ENCODE data around the gene U2SURP. TPM values are rescaled to one million over a fixed set of nuclear protein-coding genes. Genes with fewer than 3 reads are reported as not detected.
"Not testable (repeated sequence)": the region's sequence is repeated elsewhere in the genome, so short reads cannot be mapped to it uniquely, and the experiment has no call there.

Gene U2SURP
- total RNA-seq, 1 donor from 2014 or later, result 73.6 TPM

DNA sequence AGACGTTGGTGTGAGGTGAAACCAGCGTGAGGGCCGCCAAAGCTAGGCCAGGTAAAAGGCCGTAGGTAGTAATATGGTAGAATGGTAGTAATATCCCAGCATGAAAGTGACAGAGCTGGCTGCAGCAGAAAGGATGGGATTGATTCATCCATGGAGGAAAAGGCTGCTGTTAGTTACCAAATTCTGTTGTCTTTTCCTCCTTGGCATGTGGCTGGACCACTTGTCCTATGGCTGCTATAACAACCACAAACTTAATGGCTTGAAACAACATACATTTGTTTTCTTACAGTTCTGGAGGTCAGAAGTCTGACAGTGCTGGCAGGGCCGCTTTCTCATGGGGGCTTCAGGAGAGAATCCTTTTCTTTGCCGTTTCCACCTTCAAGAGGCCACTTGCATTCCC is 70.4 kb downstream of the U2SURP start:
- no peak for DNase-seq (ENCODE audit: low read depth)

DNA sequence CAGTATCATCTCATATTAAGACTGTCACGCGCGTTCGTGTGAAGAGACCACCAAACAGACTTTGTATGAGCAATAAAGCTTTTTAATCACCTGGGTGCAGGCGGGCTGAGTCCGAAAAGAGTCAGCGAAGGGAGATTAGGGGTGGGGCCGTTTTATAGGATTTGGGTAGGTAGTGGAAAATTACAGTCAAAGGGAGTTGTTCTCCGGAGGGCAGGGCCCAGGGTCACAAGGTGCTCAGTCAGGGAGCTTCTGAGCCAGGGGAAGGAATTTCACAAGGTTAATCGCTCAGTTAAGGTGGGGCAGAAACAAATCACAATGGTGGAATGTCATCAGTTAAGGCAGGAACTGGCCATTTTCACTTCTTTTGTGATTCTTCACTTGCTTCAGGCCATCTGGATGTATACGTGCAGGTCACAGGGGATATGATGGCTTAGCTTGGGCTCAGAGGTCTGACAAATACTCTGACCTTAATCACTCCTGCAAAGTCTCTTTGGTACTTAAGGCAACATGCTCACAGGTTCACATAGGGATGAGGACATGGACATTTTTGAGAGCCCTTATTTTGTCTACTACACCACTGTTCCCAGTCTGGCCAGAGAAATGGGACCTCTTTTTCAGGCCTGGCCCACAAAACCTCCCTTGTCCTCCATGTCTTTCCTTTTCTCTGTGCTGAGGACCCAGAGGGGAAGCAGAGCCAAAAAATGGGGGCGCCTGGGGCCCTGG is 71.1 kb downstream of the U2SURP start:
- DNase-seq (ENCODE audit: low read depth), result not testable (repeated sequence)

DNA sequence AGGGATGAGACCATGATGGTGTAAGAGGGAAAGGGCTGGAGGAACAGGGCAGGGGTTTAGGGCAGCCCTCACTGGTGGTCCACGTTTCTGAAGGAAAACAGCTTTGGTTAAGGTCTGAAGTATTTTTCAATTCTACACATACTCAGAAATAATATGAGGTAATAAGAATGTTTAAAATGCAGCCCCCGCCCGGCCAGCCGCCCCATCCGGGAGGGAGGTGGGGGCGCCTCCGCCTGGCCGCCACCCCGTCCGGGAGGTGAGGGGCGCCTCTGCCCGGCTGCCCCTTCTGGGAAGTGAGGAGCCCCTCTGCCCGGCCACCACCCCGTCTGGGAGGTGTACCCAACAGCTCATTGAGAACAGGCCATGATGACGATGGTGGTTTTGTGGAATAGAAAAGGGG is 72.2 kb downstream of the U2SURP start:
- not testable (repeated sequence) for DNase-seq (ENCODE audit: low read depth)

DNA sequence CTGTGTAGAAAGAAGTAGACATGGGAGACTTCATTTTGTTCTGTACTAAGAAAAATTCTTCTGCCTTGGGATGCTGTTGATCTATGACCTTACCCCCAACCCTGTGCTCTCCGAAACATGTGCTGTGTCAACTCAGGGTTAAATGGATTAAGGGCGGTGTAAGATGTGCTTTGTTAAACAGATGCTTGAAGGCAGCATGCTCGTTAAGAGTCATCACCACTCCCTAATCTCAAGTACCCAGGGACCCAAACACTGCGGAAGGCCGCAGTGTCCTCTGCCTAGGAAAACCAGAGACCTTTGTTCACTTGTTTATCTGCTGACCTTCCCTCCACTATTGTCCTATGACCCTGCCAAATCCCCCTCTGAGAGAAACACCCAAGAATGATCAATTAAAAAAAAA is 72.6 kb downstream of the U2SURP start:
- DNase-seq (ENCODE audit: low read depth), result not testable (repeated sequence)

DNA sequence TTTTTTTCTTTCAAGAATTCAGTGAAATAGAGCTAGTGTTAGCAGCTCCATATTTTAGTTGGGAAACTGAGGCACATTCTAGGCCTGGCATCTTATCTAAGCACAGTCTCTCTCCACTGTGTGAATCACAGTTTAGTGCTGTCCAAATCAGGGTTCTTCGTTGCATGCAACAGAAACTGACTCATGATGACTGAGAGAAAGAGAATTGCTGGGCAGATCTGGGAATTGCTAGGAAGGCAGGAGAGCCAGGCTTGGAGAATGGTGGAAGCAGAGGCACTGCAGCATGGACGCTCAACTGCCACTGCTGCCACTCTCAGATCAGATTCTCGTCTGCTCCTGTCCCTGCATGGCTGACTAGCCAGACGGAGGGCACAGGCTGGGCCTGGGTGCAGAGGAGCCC is 77.5 kb downstream of the U2SURP start:
- peak; percentile 55 for DNase-seq (ENCODE audit: low read depth)

DNA sequence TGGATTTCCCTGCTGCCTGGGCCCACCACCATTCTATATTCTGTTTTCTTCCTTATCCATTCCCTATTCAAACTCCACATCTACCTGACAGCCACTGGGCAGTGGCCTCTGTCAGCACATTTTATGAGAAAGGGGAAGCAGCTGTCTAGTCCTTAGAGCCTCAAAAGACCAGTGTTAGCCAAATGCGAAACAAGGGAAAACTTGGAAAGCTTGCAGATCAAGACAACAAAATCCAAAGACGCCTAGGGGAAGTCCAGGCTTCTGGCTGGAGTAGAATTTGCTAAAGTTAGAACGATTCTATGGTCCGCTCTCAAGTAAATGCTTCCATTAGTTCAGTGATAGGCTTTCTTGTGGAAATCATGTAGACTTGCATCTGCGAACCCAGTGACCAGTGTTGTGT is 78.8 kb downstream of the U2SURP start:
- no peak for DNase-seq (ENCODE audit: low read depth)

DNA sequence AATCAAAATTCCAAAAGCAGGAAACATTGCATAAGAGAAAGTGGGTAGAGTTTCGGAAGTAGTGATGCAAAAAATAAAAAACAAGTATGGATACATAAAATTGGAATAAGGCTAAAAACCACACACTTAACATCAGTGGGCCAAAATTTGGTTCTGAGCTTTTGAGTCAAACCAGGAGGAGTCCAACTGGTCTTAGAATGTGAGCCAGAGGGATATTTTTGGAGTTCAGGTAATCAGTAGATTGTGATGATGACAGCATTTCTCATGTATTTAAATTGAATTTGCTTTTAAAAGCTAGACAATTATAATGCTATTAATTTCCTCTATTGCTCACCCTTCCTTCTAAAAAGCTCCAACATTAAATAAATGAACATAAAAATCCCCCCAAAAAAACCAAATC is 80.0 kb downstream of the U2SURP start:
- DNase-seq (ENCODE audit: low read depth), result no peak

DNA sequence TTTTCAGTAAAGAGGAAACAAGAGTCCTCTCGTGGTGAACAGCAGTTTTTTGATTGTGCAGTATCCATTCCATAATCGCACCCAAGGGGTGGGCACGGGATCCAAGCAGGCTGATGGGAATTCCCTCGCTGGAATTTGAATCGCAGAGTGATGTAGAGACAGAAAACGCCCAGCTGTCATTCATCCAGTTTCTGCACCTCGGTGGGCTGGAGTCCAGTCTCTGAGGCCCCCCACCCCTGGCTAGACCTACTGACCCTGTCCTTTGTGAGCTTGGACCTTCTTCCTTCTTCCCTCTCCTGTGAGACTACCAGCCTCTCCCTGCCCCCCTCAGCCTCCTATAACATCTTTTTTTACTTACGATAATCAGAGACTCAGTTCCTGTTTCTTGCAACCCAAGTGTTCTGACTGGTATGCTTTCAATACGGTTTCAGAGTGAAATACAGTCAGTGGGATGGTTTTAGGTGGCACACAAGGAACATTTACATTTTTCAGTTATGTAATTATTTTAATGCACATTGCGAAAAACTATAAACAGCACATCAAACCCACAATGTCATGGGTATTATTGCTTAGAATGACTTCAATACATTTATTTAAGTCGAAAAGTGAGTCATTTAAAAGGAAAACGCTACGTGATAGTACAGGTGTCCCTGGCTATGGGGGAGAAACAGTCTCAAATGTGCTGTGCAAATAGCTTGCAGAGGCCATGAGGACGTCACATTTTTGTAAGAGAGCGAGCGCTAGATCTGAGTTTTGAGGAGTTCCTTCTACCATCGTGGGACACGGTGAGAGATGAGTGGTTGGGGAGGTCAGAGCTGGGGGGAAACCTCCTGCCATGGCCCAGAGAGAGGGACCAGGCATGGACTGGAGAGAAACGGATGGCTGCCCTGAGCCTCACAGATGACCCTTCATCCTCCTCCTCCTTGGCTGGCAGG is 80.7 kb downstream of the U2SURP start:
- no peak for DNase-seq (ENCODE audit: low read depth)

DNA sequence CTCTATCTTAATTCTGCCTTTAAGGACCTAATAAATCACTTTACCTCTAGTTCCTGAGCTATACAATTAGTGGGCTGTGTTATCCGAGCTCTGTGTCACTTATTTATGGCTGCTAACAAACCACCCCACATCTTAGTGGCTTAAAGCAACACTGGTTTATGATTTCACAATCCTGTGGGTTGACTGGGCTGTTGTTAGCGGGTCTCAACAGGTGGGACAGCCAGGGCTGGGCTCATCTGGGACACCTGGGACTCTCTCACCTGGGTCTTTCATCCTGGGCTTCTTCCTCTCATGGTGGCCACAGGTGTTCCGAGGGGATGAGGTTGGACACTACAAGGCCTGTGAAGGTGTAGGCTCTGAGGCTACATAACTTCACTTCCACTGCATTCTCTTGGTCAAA is 82.4 kb downstream of the U2SURP start:
- DNase-seq (ENCODE audit: low read depth), result no peak

DNA sequence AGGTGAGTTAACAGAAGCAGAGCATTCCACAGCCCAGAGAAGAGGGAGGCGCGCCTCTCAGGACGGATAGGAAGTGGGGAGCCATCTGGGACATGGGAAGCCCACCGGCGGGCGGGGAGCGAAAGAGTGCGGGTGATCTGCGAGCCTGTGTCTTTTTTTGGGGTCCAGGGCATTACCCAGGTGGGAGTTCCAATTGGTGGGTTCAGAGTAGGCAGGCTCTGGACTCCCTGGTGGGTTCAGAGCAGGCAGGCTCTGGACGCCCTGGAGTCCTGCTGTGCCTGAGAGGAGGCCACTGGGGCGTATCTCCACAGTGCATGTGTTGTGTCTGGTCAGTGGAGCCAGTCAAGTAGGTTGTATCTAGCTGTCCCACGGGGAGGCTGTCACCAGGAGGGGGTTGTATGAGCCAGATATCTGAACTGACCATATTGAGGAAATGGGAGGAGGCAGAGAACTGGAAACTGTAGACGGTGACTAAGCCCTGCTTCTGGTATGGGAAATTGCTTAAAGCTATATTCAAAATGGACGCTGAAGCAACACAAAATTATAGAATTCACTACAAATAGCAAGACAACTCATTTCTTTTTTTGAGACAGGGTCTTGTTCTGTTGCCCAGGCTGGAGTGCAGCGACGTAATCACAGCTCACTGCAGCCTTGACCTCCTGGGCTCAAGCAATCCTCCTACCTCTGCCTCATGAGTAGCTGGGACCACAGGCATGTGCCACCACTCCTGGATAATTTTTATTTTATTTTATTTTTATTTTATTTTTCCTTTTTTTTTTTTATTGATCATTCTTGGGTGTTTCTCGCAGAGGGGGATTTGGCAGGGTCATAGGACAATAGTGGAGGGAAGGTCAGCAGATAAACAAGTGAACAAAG is 83.7 kb downstream of the U2SURP start:
- DNase-seq (ENCODE audit: low read depth), result peak; percentile 58

DNA sequence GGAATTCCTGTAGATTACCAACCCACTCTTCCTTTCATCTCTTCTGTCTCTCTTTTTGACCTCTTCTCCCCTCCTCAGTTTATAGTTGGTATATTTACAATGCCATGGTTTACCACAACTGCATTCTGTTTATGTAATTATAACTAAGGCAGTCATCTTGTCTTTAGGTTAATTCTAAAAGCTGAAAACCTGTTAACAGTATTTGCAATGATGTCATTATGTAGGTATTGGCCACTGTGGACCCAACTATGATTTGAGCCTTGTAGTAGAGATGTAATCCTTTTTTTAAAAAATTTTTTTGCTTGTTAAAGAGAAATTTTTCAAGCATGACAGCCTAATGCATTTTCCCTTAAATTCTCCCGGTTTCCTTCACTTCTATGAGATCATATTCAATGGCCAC is 87.5 kb downstream of the U2SURP start:
- no peak for DNase-seq (ENCODE audit: low read depth)

DNA sequence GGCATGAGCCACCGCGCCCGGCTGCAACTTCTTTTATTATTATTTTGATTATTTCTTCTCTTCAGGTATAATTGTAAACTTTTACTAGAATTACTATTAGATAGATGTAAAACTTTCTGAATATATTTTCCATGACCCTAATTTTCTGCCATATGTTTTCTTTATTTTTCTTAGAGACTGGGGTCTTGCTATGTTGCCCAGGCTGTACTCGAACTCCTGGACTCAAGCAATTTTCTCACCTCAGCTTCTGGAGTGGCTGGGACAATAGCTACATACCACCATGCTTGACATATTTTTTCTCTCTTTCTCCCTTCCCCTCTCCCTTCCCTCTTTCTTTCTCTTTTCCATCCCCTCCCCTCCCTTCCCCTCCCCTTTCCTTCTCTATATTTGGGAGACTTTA is 88.6 kb downstream of the U2SURP start:
- DNase-seq (ENCODE audit: low read depth), result no peak

DNA sequence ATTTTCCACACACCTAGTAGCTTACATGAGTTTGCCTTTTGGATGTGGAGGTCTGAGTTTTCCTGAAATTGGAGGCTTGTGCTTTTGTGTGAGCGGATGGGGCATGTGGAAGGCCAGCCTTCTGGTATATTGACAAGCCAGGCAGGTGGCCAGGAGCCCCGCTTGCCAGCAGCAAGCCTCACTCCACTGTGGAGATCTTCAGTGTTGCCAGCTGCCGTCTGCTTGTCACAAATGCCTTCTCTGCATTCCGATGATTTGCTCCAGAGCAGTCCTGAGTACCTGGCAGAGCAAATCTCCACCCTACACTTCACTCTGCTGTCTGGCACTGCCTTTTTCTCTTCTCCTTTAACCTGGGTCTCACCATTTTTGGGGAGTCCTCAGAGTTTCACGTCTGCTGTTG is 89.1 kb downstream of the U2SURP start:
- DNase-seq (ENCODE audit: low read depth), result no peak

DNA sequence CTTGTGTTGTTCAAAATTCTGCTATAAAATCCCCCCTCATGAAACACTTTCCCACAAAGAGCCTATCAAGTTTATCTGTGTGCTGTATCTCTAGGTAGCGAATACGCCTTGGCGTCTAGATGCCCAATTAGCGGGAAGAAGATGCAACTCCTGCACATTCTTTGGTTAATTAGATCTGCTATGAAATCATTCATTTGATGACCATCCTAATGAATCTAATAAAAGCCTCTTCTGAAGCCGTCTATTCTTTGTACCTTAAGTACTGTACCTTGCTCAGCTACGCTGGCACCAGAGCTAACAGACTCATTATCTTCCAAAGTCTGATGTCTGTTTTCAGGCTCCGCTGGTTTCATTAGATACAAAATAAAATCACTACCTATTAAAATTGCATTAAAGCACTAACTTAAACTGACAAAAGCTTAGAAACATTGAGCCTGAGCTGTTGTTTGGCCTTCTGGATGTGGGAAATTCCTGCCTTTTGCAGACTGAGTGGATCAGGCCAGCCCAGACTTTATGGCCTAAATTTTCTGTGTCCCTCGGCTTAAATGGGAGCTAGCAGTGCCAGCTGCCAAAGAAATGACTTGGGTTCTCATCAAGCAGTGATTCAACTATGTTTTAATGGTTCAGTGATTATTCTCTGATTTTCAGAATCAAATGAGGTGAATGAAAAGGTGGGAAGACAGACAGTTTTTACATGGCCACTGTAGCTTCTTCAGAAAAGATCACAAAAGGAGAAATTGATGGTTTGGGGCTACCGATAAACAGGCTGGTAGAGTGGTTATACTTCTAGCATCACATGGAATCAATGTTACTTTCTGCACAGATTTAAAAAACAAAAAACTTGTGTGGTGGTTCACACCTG is 89.8 kb downstream of the U2SURP start:
- DNase-seq (ENCODE audit: low read depth), result peak; percentile 8

DNA sequence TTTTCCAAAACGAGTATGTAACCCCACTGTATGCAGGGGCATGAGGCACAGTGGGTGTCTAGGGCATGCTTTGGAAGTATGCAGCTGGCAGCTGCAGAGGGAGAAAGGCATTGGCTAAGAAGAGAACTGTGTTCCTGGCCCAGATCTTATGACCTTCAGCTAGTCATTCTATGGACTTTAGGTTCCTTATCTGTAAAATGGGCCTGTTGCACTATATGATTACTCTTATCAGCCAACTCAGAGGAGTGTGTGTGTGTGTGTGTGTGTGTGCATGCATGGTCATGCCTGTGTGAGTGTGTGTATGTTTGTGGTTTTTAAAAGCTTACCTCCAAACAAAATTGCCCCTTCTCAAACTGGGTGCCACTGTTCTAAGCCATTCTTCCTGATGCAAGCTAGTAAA is 90.8 kb downstream of the U2SURP start:
- no peak for DNase-seq (ENCODE audit: low read depth)

DNA sequence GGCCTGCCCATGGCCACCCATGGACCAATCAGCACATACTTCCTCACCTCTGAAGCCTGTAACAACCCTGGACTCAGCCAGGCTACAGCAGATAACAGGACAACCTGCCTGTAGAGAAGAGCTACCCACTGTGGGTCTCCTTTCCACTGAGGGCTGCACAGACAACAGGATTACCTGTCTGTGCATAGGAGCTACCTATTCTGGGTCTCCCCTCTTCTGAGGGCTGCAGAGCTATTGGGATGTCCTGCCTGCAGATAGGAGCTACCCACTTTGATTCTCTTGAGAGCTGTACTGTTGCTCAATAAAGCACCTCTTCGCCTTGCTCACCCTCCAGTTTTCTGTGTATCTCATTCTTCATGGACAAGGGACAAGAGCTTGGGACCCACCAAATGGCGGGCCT is 94.4 kb downstream of the U2SURP start:
- no peak for DNase-seq (ENCODE audit: low read depth)

DNA sequence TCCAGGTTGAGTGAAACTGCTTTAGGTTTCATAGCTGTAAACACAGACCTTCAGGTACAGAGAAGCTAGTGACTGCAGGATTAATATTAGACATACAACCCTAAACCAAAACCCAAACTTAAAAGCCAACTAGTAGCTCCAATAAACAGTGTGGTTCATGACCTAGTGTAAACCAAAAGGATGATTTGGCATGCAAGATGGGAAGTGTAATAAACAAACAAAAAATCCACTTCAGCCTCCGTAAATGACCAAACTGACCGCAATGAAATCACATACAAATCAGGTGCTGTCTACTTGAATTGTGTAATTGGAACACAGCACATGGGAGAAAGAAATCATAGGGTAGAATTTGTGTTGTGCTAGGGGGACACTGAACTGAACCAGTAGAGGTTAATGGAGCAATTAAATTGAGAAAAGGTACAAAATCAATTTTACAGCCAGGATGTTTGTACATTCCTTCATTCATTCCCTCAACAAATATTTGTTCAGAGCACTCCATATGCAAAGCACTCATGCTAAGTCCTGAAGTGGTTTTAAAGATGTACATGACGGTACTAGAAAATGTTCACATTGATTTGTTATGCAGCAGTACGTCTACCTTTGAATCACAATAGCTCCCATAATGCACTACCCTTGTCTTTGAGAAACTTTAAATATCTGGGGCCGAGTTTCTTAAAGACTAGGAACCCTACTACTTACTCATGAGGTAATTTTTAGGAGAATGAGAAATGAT is 96.8 kb downstream of the U2SURP start:
- no peak for DNase-seq (ENCODE audit: low read depth)

DNA sequence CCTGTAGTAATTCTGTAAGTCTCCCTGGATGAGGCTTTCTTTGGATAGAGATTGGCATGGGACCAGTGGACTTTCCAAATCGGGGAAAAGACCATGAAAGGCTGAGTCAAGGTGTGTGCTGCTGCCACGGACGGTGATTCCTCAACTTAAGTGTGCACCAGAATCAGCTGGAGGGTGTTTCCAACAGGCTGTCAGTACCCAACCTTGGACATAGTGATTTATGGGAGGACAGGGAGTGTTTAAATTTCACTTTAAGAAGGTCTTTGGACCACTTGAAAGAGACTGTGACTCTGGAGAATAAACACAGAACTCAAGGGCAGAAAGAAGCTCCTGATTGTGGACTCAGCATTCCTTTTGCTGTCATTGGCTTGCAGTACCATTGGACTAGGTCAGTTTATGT is 97.8 kb downstream of the U2SURP start:
- DNase-seq (ENCODE audit: low read depth), result no peak

DNA sequence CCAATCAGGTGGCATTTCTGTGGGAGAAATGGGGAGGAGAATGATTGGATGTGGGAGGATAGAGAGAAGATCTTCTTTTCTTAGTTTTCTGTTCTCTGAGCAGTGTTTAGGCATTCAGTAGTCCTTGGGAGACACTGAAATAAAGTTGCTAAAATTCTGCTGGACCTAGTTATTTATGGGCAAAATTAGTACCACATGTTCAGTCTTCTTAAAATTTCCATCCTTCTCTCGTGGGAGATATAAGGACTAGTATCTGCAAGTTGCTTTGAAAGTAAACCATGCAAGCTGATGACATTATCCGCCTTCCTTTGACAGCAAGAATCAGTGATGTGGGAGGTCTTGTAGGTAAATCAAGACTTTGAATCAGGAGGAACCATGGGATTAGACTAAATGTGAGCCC is 98.3 kb downstream of the U2SURP start:
- no peak for DNase-seq (ENCODE audit: low read depth)

DNA sequence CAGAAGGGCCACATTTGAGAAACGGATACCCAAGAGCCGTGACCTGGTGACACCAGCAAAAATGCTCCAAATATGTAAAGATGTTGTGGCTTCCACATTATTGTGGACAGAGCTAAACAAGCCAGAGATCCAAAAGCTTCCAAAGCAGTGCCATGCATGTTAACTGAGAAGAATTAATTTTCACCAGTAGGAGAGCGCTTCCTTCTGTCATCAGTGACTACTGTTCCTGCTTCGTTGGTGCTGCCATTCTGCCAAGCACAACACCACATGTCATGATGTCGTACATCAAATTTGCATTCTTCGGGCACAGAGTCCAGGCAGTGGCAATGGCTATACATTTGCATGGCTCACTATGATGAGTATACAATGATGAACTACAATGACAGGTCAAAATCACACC is 99.1 kb downstream of the U2SURP start:
- no peak for DNase-seq (ENCODE audit: low read depth)
